HG03039 (cell line): ENCODE results near the gene SLC25A44.
"Not testable (repeated sequence)": the region's sequence is repeated elsewhere in the genome, so short reads cannot be mapped to it uniquely, and the experiment has no call there.

Source experiments
- ATAC-seq: cut with Tn5 transposase; IDR thresholded peaks from one replicate; pipeline ENCODE4 v1.9.1; 2021; ENCODE audit warnings: mild to moderate bottlenecking, moderate library complexity; ENCODE audit not compliant: unreplicated experiment

Gene SLC25A44

GRCh38 chr1:156203331-156203730, 9.4 kb downstream of the SLC25A44 start:
- no peak for ATAC-seq

DNA sequence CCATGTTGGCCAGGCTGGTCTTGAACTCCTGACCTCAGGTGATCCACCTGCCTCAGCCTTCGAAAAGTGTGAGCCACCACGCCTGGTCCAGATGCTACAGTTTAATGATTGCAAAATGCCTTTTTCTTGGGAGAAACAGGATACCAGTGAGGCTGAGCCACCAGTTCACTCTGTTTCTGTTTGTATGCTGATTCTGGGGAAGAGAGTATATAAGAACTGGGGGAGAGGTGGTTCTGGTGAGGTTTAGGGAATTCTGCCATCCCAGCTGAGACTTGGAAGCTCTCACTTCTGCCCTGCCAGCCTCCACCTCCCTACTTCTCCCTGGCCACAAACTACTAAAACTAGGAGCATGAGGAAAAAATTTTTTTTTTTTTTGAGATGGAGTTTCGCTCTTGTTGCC, 10.8 kb downstream of the SLC25A44 start:
- ATAC-seq, result no peak

DNA sequence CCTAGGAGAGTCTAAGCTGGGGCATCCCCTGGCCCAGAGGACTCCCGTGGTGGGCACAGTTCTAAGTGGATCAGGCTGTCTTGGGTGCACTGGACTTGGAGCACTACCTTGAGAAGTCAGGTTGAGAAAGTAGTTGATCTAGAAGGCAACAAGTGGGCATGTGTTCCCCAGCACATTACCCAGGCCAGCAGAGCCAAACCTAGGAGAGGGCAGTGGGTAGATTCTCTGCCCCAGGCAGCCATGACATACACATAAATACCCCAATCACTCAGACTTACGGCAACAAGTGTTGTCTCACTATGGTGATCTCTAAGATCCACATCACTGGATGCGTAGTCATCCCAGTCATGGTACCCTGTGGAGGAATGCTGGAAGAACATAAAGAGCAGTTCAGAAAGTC, 17.3 kb downstream of the SLC25A44 start:
- no peak for ATAC-seq

DNA sequence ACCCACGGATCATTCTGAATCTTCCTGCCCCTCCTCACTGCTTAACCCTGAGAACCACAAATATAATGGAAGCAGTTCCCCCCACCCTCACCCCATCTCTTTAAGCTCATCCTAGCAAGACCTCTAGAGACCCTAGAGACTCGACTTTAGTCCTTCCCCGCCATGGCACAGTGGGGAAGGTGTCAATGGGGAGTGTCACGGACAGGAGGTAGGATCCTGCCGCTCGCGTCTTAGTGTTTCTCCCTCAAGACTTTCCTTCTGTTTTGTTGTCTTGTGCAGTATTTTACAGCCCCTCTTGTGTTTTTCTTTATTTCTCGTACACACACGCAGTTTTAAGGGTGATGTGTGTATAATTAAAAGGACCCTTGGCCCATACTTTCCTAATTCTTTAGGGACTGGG, 18.2 kb downstream of the SLC25A44 start:
- no peak for ATAC-seq

GRCh38 chr1:156212833-156213643, 19.1 kb downstream of the SLC25A44 start, which contains the start of gene PMF1:
Gene PMF1 (plus strand): TSS chr1:156213007. CDS start chr1:156213016, 9 bp downstream.
- peak; percentile 76 for ATAC-seq

DNA sequence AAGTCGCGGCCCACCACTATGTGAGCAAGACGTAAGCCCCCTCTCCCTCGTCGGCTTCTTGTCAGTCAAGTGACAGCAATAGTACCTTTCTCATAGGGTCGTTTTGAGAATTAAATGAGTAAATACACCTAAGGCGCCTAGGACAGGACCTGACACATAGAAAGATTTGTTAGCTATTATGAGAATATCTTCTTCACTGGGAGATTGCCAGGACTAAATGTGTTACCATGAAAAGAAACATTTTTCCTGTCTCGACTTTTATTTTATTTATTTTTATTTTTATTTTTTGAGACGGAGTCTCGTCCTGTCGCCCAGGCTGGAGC, 19.7 kb downstream of the SLC25A44 start:
- ATAC-seq, result no peak

DNA sequence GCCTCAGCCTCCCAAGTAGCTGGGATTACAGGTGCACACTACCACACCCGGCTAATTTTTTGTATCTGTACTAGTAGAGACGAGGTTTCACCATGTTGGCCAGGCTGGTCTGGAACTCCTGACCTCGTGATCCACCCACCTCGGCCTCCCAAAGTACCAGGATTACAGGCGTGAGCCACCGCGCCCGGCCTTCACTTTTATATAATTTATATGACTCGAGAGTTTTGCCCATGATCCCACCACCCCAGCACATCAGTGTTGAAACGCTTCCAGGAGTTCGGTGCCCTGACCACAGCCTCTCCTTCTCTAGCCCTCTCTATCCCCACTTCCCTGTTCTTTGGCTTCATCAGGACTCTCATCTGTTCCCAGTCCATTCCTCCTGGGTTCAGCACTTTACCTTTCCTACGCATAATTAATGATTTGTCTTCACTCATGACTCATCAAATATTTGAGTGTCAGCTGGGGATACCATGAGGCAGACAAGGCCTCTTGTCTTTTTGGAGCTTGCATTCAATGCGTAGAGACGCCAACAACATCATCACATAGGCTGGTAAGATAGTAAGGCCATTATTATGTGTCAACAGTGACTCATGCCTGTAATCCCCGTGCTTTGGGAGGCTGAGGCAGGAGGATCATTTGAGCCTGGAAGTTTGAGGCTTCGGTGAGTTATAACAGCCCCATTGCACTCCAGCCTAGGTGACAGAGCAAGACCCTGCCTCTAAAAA, 20.3 kb downstream of the SLC25A44 start:
- no peak for ATAC-seq

GRCh38 chr1:156216361-156217086, 22.6 kb downstream of the SLC25A44 start:
- ATAC-seq, result not testable (repeated sequence)

GRCh38 chr1:156217871-156218270, 24.0 kb downstream of the SLC25A44 start:
- ATAC-seq, result no peak

DNA sequence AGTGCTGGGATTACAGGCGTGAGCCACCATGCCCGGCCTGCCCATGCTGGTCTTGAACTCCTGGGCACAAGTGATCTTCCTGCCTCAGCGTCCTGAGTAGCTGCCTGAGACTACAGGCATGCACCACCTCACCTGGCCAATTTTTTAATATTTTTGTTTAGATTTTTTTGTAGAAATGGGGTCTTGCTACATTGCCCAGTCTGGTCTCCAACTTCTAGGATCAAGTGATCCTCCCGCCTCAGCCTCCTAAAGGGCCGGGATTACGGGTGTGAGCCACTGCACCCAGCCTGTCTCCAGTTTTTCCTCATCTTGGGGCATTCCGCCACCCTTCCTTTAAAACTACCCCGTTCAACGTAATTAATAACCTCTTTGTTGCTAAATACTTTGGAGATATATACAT, 26.3 kb downstream of the SLC25A44 start:
- ATAC-seq, result no peak

GRCh38 chr1:156221986-156222692, 28.2 kb downstream of the SLC25A44 start:
- ATAC-seq, result no peak

DNA sequence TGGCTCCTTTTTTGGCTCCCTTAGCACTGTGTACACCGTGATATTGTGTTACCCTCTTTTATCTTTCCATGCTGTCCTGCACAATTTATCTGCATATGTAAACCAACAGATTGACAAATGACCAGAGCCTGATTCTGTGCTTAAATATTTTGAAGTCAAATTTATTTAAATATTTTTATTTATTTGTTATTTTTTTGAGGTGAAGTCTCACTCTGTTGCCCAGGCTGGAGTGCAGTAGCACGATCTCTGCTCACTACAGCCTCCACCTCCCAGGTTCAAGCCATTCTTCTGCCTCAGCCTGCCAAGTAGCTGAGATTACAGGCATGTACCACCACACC, 31.7 kb downstream of the SLC25A44 start:
- ATAC-seq, result no peak

DNA sequence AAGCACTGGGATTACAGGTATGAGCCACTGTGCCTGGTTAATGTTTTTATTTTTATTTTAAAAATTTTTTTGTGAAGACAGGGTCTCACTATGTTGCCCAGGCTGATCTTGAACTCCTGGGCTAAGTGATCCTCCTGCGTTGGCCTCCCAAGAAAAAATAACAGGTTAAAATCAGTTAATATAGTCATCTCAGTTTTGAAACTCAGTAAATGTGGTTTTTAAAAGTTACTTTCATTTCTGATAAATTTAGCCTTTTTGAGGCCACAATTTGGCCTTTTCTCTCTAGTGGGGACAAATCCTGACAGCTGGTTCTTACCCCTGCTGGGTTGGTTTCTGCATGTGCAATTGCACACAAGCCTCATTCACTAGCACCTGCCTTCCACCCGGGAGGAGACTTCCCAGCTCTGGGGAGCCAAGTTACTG, 32.2 kb downstream of the SLC25A44 start:
- ATAC-seq, result peak; percentile 63

GRCh38 chr1:156226782-156227181, 32.9 kb downstream of the SLC25A44 start:
- peak; percentile 11 for ATAC-seq

DNA sequence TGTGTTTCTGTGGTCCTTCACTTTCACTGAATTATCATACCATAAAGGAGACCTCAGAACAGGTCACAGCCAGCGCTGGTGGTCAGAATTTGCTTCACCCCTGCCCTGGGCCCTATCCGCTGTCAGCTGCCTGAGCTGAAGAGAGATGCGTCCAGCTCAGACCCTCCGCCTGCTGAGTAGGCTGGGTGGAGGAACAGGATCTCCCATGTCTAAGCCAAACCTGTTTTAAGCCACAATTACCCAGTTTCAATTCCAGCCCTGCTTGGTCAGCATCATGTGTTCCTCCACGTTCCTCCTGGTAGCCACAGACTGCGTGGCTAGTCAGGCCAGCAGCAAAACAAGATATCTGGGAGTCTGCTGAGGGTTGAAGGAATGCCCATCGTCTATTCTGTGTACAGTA, 34.6 kb downstream of the SLC25A44 start:
- ATAC-seq, result no peak

- no peak for ATAC-seq
Measured at GRCh38 chr1:156229809-156230472, 36.0 kb downstream of the SLC25A44 start.

- ATAC-seq, result no peak
Measured at GRCh38 chr1:156230473-156230837, 36.6 kb downstream of the SLC25A44 start.

DNA sequence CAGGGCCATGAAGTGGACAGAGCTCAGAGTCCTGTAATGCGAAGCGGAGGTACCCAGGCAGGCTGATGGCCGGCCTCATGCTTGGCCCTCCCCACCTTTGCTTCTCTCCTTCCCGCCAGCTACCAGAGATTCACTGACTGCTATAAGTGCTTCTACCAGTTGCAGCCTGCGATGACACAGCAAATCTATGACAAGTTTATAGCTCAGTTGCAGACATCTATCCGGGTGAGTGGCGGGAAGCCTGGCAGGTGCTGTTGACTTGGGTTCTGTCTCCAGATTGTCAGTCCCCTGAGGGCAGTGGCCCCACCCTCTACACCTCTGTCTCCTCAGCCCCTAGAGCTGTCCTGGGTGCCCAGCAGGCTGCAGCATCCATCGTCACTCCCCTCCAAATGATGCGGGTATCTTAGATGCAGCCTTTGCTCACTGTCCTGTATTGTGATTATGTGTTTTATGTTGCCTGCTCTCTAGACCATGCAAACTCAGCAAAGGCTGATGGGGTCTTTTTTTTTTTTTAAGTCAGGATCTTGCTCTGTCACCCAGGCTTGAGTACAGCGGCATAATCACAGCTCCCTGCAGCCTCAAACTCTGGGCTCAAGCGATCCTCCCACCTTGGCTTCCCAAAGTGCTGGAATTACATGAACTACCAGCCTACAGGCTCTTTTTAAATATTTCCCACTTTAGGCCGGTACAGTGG, 38.4 kb downstream of the SLC25A44 start:
- no peak for ATAC-seq

DNA sequence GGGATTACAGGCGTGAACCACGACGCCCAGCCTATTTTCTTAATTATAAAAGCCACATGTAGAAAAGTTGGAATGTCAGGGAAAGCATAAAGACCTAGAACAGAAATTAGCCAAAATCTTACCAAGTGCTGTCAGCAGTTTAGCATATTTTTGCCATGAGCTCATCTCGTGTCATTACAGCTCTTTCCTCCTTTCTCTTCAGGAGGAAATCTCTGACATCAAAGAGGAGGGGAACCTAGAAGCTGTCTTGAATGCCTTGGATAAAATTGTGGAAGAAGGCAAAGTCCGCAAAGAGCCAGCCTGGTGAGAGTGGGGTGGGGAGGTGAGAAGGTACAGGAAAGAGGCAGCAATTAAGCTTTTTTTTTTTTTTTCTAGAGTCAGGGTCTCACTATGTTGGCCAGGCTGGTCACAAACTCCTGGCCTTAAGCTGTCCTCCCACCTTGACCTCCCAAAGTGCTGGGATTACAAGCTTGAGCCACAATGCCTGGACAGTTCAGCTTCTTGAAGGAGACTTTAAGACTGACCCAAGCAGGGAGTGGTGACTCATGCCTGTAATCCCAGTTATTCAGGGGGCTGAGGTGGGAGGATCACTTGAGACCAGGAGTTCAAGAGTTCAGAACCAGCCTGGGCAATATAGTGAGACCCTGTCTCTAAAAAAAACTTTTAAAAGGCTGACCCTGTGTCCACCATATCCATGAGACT, 39.7 kb downstream of the SLC25A44 start:
- no peak for ATAC-seq
